H1 (cell line): ENCODE measurements around the gene CHN2. TPM values are rescaled to one million over a fixed set of nuclear protein-coding genes. Genes with fewer than 3 reads are reported as not detected.

Source experiments
- CTCF ChIA-PET: fragments of 300-600 bp; sonication (Branson Sonifier 250); formaldehyde crosslinking; loops from one replicate; lab custom pipeline; 2021; ENCODE audit not compliant: partially characterized antibody; lab: Charles Lee
- POLR2A ChIA-PET: fragments of 300-600 bp; sonication (Branson Sonifier 250); formaldehyde crosslinking; loops from one replicate; lab custom pipeline; 2021; ENCODE audit warnings: inconsistent platforms; ENCODE audit not compliant: partially characterized antibody; lab: Charles Lee
- DNase-seq, 2 experiments: peaks; one replicate each; pipeline versions ENCODE4 v3.0.0 to v3.0.0-alpha.2; 2010 to 2022; ENCODE audit warnings: low spot score in 2 of 2, low read depth in 1 of 2, mixed read lengths in 1 of 2
- FAIRE-seq: peaks from 2 replicates; lab custom pipeline; 2011; peaks lifted over from hg19 to GRCh38; lab: Jason Lieb, UNC
- H2AFZ ChIP-seq: 2 replicates; pipeline ENCODE4 v1.8.1; 2012; ENCODE audit warnings: low read length, inconsistent platforms
- H2AK5ac ChIP-seq: 2 replicates; pipeline ENCODE4 v1.6.1; 2013; ENCODE audit warnings: low read depth, low read length
- H2BK120ac ChIP-seq: replicated peaks from 2 replicates; pipeline ENCODE3; 2013; ENCODE audit warnings: low read depth, low read length, inconsistent platforms
- H2BK12ac ChIP-seq: 2 replicates; pipeline ENCODE4 v1.6.1; 2013; ENCODE audit warnings: low read depth, low read length
- H2BK15ac ChIP-seq: 2 replicates; pipeline ENCODE4 v1.6.1; 2013; ENCODE audit warnings: low read length
- H2BK20ac ChIP-seq: 2 replicates; pipeline ENCODE4 v1.6.1; 2013; ENCODE audit warnings: low read length
- H2BK5ac ChIP-seq: 2 replicates; pipeline ENCODE4 v1.6.1; 2013; ENCODE audit warnings: low read depth, low read length
- H3K14ac ChIP-seq: 2 replicates; pipeline ENCODE4 v1.6.1; 2013; ENCODE audit warnings: inconsistent platforms; ENCODE audit not compliant: insufficient read length
- H3K18ac ChIP-seq: 2 replicates; pipeline ENCODE4 v1.6.1; 2013; ENCODE audit warnings: low read length; ENCODE audit errors: extremely low read depth
- H3K23ac ChIP-seq: 2 replicates; pipeline ENCODE4 v1.6.1; 2013; ENCODE audit warnings: inconsistent platforms; ENCODE audit not compliant: insufficient read length
- H3K23me2 ChIP-seq: 2 replicates; pipeline ENCODE4 v1.6.1; 2013; ENCODE audit warnings: low read depth, low read length
- H3K27ac ChIP-seq: 2 replicates; pipeline ENCODE4 v1.6.1; 2011; ENCODE audit warnings: low read depth, low read length, inconsistent platforms
- H3K27me3 ChIP-seq, 4 experiments: replicated peaks in 1 of 4; 1 replicate in 1 of 4; 2 replicates in 3 of 4; pipeline versions ENCODE4 v1.6.1 to v1.8.1; 2011 to 2013; ENCODE audit warnings: low read length in 3 of 4, mild to moderate bottlenecking in 3 of 4, inconsistent platforms in 2 of 4, mixed read lengths in 2 of 4, moderate library complexity in 1 of 4; ENCODE audit not compliant: control insufficient read depth in 3 of 4, insufficient read depth in 3 of 4; ENCODE audit errors: extremely low read depth in 1 of 4
- H3K36me3 ChIP-seq, 4 experiments: 2 replicates each; pipeline versions ENCODE4 v1.6.1 to v1.8.1; 2011 to 2013; ENCODE audit warnings: mild to moderate bottlenecking in 4 of 4, low read length in 3 of 4, moderate library complexity in 2 of 4, control low read depth in 1 of 4, inconsistent platforms in 1 of 4; ENCODE audit not compliant: insufficient read depth in 4 of 4, control insufficient read depth in 2 of 4
- H3K4ac ChIP-seq: replicated peaks from 2 replicates; pipeline ENCODE3; 2013; ENCODE audit warnings: low read length, low read depth, mixed read lengths, inconsistent platforms; ENCODE audit not compliant: insufficient read length
- H3K4me1 ChIP-seq, 4 experiments: replicated peaks in 1 of 4; 1 replicate in 1 of 4; 2 replicates in 3 of 4; pipeline versions ENCODE4 v1.6.1 to v1.8.1; 2011 to 2013; ENCODE audit warnings: low read length in 3 of 4, inconsistent platforms in 2 of 4, mixed read lengths in 1 of 4; ENCODE audit not compliant: insufficient read depth in 4 of 4, control insufficient read depth in 3 of 4
- H3K4me2 ChIP-seq, 2 experiments: 2 replicates each; pipeline versions ENCODE4 v1.6.1 to v1.8.1; 2011 to 2013; ENCODE audit warnings: low read depth in 2 of 2, low read length in 2 of 2, control low read depth in 1 of 2, inconsistent platforms in 1 of 2, mild to moderate bottlenecking in 1 of 2; ENCODE audit not compliant: insufficient read depth in 1 of 2
- H3K4me3 ChIP-seq, 4 experiments: fragments of 200-600, 300-600 bp in 1 of 4; sonication (generic), shearing (Covaris generic), sonication (Bioruptor Twin) in 1 of 4; 2 replicates each; pipeline versions ENCODE4 v1.5.1 to v1.8.1; 2011 to 2016; ENCODE audit warnings: low read length in 4 of 4, low read depth in 3 of 4, control low read depth in 2 of 4, inconsistent platforms in 2 of 4, mild to moderate bottlenecking in 2 of 4, mixed read lengths in 1 of 4, moderate library complexity in 1 of 4; ENCODE audit not compliant: insufficient read depth in 2 of 4; ENCODE audit errors: extremely low read depth in 1 of 4
- H3K56ac ChIP-seq: replicated peaks from 2 replicates; pipeline ENCODE3; 2013; ENCODE audit warnings: low read depth, mild to moderate bottlenecking, mixed read lengths, low read length, inconsistent platforms; ENCODE audit not compliant: insufficient read length
- H3K79me1 ChIP-seq: 2 replicates; pipeline ENCODE4 v1.6.1; 2013; ENCODE audit warnings: low read depth, low read length, control low read depth
- H3K79me2 ChIP-seq, 2 experiments: 2 replicates each; pipeline versions ENCODE4 v1.6.1 to v1.8.1; 2012 to 2013; ENCODE audit warnings: low read length in 2 of 2, mild to moderate bottlenecking in 2 of 2, inconsistent platforms in 1 of 2; ENCODE audit not compliant: insufficient read depth in 2 of 2, control insufficient read depth in 1 of 2
- H3K9ac ChIP-seq, 4 experiments: replicated peaks in 1 of 4; 1 replicate in 1 of 4; 2 replicates in 3 of 4; pipeline versions ENCODE4 v1.6.1 to v1.8.1; 2011 to 2013; ENCODE audit warnings: low read depth in 3 of 4, low read length in 3 of 4, control low read depth in 2 of 4, mild to moderate bottlenecking in 2 of 4, moderate library complexity in 2 of 4, inconsistent platforms in 1 of 4; ENCODE audit errors: extremely low read depth in 1 of 4
- H3K9me3 ChIP-seq, 2 experiments: 2 replicates each; pipeline versions ENCODE4 v1.6.1 to v1.8.1; 2012 to 2013; ENCODE audit warnings: mild to moderate bottlenecking in 2 of 2, moderate library complexity in 2 of 2, control low read depth in 1 of 2, inconsistent platforms in 1 of 2, low read depth in 1 of 2, low read length in 1 of 2, mixed read lengths in 1 of 2; ENCODE audit not compliant: insufficient read depth in 2 of 2
- H4K20me1 ChIP-seq, 2 experiments: replicated peaks in 1 of 2; 2 replicates each; pipeline versions ENCODE3 to v1.8.1; 2011 to 2013; ENCODE audit warnings: inconsistent platforms in 2 of 2, low read length in 2 of 2, mild to moderate bottlenecking in 1 of 2; ENCODE audit not compliant: insufficient read depth in 2 of 2, control insufficient read depth in 1 of 2
- H4K5ac ChIP-seq: 2 replicates; pipeline ENCODE4 v1.6.1; 2013; ENCODE audit warnings: low read length, low read depth, mixed read lengths, inconsistent platforms; ENCODE audit not compliant: insufficient read length
- H4K8ac ChIP-seq: 2 replicates; pipeline ENCODE4 v1.8.0; 2013; ENCODE audit warnings: mild to moderate bottlenecking, moderate library complexity, low read length, inconsistent platforms; ENCODE audit not compliant: insufficient read depth; ENCODE audit errors: extremely low read depth
- H4K91ac ChIP-seq: replicated peaks from 2 replicates; pipeline ENCODE3; 2013; ENCODE audit warnings: low read length, mixed read lengths, inconsistent platforms; ENCODE audit not compliant: insufficient read length
- ASH2L ChIP-seq: fragments of 200-600, 300-600 bp; sonication (generic); IDR thresholded peaks from one replicate; pipeline ENCODE4 v1.7.1; 2017; ENCODE audit warnings: low read length
- ATF2 ChIP-seq: IDR thresholded peaks from 2 replicates; pipeline ENCODE4 v1.6.1; 2012; ENCODE audit warnings: low read length, inconsistent platforms
- BACH1 ChIP-seq: IDR thresholded peaks from 2 replicates; pipeline ENCODE4 v1.6.1; 2012; ENCODE audit warnings: low read length, improper control_type of control experiment
- BCL11A ChIP-seq, 2 experiments: IDR thresholded peaks; one replicate each; pipeline ENCODE4 v1.6.1; 2011; ENCODE audit warnings: low read depth in 2 of 2, low read length in 2 of 2, mild to moderate bottlenecking in 2 of 2
- BRCA1 ChIP-seq: IDR thresholded peaks from 2 replicates; pipeline ENCODE4 v1.6.1; 2012; ENCODE audit warnings: low read depth, low read length, improper control_type of control experiment
- GTF2F1 ChIP-seq: IDR thresholded peaks from 2 replicates; pipeline ENCODE4 v1.6.1; 2012; ENCODE audit warnings: low read depth, low read length, improper control_type of control experiment, borderline replicate concordance
- KDM1A ChIP-seq: fragments of 200-600, 300-600 bp; sonication (generic); IDR thresholded peaks from 2 replicates; pipeline ENCODE4 v1.7.1; 2016; ENCODE audit warnings: mild to moderate bottlenecking, low read length, borderline replicate concordance
- POLR2AphosphoS5 ChIP-seq: IDR thresholded peaks from 2 replicates; pipeline ENCODE4 v1.6.1; 2011; ENCODE audit warnings: low read depth, low read length
- RBBP5 ChIP-seq: IDR thresholded peaks from 2 replicates; pipeline ENCODE4 v1.7.1; 2012; ENCODE audit warnings: low read depth, mild to moderate bottlenecking, inconsistent platforms, low read length, moderate library complexity, borderline replicate concordance
- SIX5 ChIP-seq: IDR thresholded peaks from 2 replicates; pipeline ENCODE4 v1.6.1; 2011; ENCODE audit warnings: mild to moderate bottlenecking, low read depth, low read length
- SRF ChIP-seq: IDR thresholded peaks from 2 replicates; pipeline ENCODE4 v1.6.1; 2011; ENCODE audit warnings: mild to moderate bottlenecking, low read depth, low read length, moderate library complexity
- TAF7 ChIP-seq: optimal IDR thresholded peaks from 2 replicates; pipeline ENCODE3; 2011; ENCODE audit warnings: low read depth, mild to moderate bottlenecking, inconsistent platforms, low read length, moderate library complexity, borderline replicate concordance
- ZNF274 ChIP-seq: IDR thresholded peaks from 2 replicates; pipeline ENCODE4 v1.7.0; 2012; ENCODE audit warnings: low read length, borderline replicate concordance; ENCODE audit errors: extremely low read depth
- WGBS, 2 experiments: shearing (Covaris generic) in 1 of 2; methylation state at CpG; one replicate each; pipeline versions ENCODE4 v1.1.6 to v1.1.7; 2013 to 2015; ENCODE audit warnings: low lambda C conversion rate in 2 of 2, mixed read lengths in 2 of 2, inconsistent platforms in 1 of 2, low coverage in 1 of 2, missing lambda C conversion rate in 1 of 2; ENCODE audit not compliant: insufficient replicate concordance in 2 of 2, insufficient coverage in 1 of 2, insufficient read length in 1 of 2; ENCODE audit errors: extremely low coverage in 1 of 2, missing lambda C conversion rate in 1 of 2; 5-methylcytosine and 5-hydroxymethylcytosine counted together
- polyA plus RNA-seq, 7 experiments: library from polyadenylated mRNA; depleted of rRNA in 3 of 7; stranded (reverse) in 5 of 7; unstranded in 2 of 7; fragments of >200 nt in 5 of 7; fragments of 200-250 nt in 2 of 7; gene quantifications; 1 replicate in 5 of 7; 2 replicates in 1 of 7; 4 replicates in 1 of 7; pipeline versions ENCODE4 v1.2.1 to v1.2.3, GENCODE V29; 2011 to 2013; ENCODE audit warnings: missing spikeins in 2 of 7, mixed read lengths in 2 of 7
- total RNA-seq: library from RNA; stranded (reverse); fragmentation: NEBNext Ultra II Directional; extraction: Animal tissue kit (Norgen Biotek cat#: 25700); gene quantifications from 2 replicates; pipeline ENCODE4 v1.2.1, GENCODE V29; 2021

CHN2 gene
- total and polyA plus RNA-seq, 2 of the 8 experiments (the other 6 are each of a cell fraction or from before 2014, with no cell fraction given) = 2.9 to 4.8 TPM

- no peaks in the 10 kb centered on the region for H3K4me1 ChIP-seq
- H2BK20ac ChIP-seq = no peak overlapping the region
- no peak overlapping the region for H2AK5ac ChIP-seq
- H3K27ac ChIP-seq = no peak overlapping the region
- no peak overlapping the region for H4K5ac ChIP-seq
- H3K4ac ChIP-seq = no peak overlapping the region
- H3K23ac ChIP-seq = no peak overlapping the region
- H3K4me3 ChIP-seq = no peak overlapping the region
- H3K23me2 ChIP-seq = no peaks in the 10 kb centered on the region
- no peaks in the 10 kb centered on the region for H3K79me2 ChIP-seq
- no peak overlapping the region for H3K4me2 ChIP-seq
- H2BK12ac ChIP-seq = no peak overlapping the region
- H4K20me1 ChIP-seq = no peaks in the 10 kb centered on the region
- no peak overlapping the region for H2BK5ac ChIP-seq
- no peak overlapping the region for H3K56ac ChIP-seq
- no peak overlapping the region for H4K91ac ChIP-seq
- no peak overlapping the region for H3K18ac ChIP-seq
- 91% methylated on average over 4 of the region's 4 CpGs; no CpG with 5 or more reads in 1 of the 2 experiments for WGBS, 2 experiments
- DNase-seq (no peak), FAIRE-seq (no peak)
- H3K14ac ChIP-seq = no peak overlapping the region
- no peak overlapping the region for H2BK15ac ChIP-seq
- no peaks in the 10 kb centered on the region for H3K79me1 ChIP-seq
- H3K9me3 ChIP-seq = no peaks in the 10 kb centered on the region
- no peak overlapping the region for H4K8ac ChIP-seq
- CTCF ChIA-PET = no interaction called here
- POLR2A ChIA-PET = no interaction called here
- no peak overlapping the region for H2AFZ ChIP-seq
- H3K27me3 ChIP-seq = no peaks in the 10 kb centered on the region
- H3K9ac ChIP-seq = no peak overlapping the region
- no peaks in the 10 kb centered on the region for H3K36me3 ChIP-seq
- no peak overlapping the region for H2BK120ac ChIP-seq
- TF ChIP-seq ASH2L (no peak), BRCA1 (no peak), SRF (no peak), RBBP5 (no peak), SIX5 (no peak), BCL11A (IDR thresholded peaks at IDR 0.05; ENCODE audit: low read depth in 2 of 2, low read length in 2 of 2) (no peak), ZNF274 (no peak), KDM1A (no peak), ATF2 (no peak), BACH1 (no peak), POLR2AphosphoS5 (no peak), TAF7 (no peak), GTF2F1 (no peak)
Observed at GRCh38 chr7:29510028-29510427, 315.5 kb downstream of the CHN2 start.
